NCI-H2227 (cell line): Measurements from ENCODE around the gene IL6ST.
"Not testable (repeated sequence)": the region's sequence is repeated elsewhere in the genome, so short reads cannot be mapped to it uniquely, and the experiment has no call there.

Source experiments
- DNase-seq: peaks from one replicate; lab custom pipeline; 2025; ENCODE audit not compliant: unreplicated experiment; lab: John Stamatoyannopoulos, UW

IL6ST gene

GRCh38 chr5:55966284-55966683 lies 28.5 kb downstream of the IL6ST start:
- no peak for DNase-seq

DNA sequence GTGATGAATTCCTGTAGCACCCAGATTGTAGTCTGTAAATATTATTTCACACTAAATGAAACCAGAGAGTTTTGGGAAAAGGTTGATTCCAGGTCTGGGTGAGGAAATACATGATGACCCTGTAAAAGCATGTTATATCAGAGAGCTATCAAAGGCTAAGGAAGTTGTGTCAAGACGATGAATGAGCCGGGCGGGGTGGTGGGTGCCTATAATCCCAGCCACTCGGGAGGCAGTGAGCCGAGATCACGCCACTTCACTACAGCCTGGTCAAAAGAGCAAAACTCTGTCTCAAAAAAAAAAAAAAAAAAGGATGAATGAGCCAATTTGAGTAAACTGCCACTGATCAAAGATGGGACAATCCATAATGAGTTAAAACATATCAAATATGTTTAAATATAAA lies 29.2 kb downstream of the IL6ST start:
- no peak for DNase-seq

- DNase-seq: no peak
Measured at GRCh38 chr5:55960779-55961178, 34.0 kb downstream of the IL6ST start.

DNA sequence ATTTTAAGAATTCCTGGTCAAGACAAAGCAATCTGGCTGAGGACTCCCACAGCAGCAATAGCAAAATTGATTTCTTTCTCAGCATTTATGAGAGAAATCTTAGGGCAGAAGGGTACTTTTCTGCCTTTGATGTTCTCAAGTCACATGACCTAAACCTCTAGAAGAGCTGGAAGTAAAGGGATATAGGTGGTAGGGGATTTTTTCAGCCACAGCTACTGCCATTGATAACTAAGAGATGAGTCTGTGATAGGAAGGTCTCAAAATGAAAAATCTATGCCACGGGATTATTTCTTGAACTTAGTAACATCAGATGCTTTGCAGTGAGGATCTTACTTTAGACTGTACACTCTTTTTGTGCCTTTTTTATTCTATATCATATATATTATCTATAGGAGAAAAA lies 35.6 kb downstream of the IL6ST start:
- DNase-seq: no peak

- DNase-seq: not testable (repeated sequence)
Measured at GRCh38 chr5:55941154-55941553, 53.6 kb downstream of the IL6ST start.

GRCh38 chr5:55937598-55937997 lies 57.2 kb downstream of the IL6ST start:
- DNase-seq: not testable (repeated sequence)

DNA sequence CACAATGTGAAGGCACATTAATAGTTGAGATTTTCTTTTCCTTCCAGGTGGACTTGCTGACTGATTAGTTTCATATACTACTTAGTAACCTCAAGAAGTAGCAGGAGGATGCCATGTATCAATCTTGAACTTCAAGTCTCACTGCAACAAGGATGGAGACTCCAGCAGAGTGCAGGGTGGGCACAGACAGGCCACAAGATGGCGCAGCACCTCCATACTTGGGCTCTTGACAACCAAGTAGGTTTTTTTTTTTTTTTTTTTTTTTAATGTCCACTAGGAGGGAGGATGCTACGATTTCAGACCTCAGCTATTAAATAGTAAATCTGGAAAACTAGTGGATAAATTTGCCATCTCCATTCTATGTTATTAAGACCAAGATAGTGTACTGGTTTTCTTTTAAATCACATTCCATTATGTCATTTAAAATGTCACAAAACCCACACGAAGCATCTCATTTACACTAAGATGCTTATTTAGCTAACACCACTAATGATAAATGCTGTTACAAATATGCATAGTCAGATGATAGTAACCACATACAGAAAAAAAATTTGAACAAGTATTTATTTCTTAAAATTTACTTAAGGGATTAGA lies 58.6 kb downstream of the IL6ST start:
- peak; percentile 76 for DNase-seq

DNA sequence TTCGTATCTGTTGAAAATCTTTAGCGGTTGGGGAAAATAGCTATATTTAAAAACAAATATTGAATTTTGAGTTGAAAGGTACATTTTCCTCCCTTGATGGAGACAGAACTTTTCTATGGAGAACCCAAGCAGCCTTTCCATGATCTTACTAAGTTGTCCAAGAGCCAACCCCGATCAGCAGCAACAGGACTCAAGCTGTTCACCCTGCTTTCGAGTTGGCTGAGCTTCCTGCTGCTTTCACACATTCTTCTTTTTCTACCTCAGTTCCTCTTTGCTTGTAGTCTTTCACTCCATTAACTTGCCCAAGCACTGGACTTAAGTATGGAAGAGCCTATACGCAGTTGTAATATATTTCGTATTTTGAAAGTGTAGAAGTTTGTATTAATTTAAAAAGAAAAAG lies 59.4 kb downstream of the IL6ST start:
- no peak for DNase-seq

DNA sequence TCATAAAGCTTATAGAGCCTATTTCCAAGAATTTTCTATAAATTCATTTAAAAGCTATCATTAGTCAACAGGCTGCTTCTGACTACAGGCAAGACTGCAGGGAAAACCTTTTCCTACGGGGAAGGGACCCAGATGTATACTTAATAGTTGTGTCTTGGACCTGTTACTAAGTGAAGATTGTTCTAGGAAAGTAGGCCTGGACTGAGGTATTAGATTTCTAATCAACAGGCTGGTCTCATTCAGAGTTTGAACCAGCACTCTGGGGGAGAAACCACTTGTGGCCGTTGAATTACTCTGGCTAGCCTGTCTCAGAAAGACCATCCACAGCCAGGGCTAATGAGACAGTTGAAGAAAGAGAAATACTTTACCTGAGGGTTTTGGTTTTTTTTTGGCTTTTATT lies 60.0 kb downstream of the IL6ST start:
- DNase-seq: no peak

DNA sequence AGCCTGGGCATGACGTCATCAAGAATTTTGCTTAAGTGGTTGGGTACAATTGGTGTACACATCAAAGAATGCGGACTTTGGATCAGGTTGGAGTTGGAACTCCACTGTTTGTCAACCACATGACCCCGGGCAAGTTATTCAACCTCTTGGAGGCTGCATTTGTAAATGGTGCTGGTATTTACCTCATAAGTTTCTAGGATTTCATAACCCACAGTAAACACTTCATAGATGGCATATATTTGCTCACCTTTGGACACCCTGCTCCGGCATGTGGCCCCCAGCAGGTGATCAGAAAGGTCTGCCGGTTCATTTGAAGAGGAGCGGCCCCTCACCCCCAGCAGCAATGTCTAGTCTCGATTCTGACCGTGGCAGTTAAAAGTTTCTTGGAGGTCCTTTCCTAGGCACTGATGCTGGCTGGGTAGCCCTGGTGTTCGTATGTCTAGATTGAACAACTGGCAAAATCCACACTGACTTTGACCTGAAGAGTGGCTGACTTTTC lies 60.6 kb downstream of the IL6ST start:
- DNase-seq: no peak

- DNase-seq: no peak
Measured at GRCh38 chr5:55933377-55934114, 61.2 kb downstream of the IL6ST start.

GRCh38 chr5:55932700-55933099 lies 62.1 kb downstream of the IL6ST start:
- DNase-seq: no peak

DNA sequence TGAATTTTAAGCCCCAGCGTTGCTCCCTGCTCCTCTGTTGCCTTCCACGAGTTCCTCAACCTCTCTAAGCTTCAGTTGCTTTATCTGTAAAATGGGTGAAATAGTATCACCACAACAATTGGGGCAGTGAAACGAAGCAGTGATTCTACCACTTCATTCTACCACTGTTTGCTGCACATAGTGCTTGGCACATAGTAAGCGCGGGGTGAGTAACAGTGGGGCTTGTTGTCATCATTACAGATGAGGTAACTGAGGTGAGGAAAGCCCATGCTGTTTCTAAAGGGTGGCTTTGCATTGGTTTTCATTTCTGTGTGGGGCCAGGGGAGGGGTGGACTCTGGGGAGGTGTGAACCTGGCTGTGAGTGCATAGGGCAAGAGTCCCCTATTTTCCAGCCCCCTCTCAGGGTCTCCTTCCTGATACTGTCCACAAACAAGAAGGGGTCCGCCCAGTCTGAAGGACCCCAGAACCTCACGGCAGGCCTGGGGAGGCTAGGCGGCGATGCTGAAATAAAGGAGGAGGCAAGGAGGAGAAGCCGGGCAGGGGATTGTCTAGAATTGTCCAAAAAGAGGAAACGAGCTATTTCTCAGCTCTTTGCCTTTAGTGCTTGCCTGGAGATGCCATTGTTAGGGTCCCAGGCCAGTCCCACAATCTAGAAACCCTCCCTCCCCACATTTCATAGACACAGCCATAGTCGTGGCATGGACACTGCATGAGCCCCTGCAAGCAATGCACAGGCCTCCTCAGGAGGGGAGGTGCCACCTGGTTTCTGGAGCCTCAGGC lies 65.6 kb downstream of the IL6ST start:
- DNase-seq: no peak

- DNase-seq: no peak
Measured at GRCh38 chr5:55927861-55928655, 66.7 kb downstream of the IL6ST start.

DNA sequence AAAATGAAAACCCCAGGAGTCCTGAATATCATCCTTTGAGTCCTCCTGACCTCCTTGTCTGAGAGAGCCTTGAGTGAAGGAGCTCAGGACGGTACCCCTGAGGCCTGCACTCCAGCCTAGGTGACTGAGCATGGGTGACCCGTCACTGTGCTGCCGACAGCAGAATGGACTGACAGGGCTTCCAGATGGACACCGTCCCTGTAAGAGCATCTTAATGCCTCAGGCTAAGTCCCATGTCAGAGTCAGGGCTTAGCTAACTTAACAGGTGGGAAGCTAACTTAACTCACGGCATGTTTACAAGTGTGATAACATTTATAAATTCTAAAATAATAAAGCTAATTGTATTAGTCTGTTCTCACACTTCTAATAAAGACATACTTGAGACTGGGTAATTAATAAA lies 68.3 kb downstream of the IL6ST start:
- no peak for DNase-seq

DNA sequence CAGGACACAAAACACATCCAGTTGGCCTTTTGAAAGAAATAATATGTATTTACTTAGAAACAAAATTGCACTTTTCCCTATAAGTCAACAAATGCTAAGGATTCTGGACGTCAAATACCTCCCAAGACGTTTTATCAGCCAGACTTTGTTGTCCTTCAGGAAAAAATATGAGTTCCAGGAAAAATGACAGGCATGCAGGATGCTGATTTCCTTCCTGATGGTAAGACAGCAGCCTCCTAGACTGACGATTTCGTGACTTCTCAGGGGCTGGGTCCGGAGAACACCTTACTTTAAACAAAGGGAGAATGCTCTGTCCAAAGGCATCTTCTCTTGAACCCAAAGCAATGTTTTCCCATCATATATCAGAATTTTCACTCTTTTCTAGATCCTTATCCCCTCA lies 69.1 kb downstream of the IL6ST start:
- no peak for DNase-seq

GRCh38 chr5:55925181-55925580 lies 69.6 kb downstream of the IL6ST start:
- DNase-seq: no peak

DNA sequence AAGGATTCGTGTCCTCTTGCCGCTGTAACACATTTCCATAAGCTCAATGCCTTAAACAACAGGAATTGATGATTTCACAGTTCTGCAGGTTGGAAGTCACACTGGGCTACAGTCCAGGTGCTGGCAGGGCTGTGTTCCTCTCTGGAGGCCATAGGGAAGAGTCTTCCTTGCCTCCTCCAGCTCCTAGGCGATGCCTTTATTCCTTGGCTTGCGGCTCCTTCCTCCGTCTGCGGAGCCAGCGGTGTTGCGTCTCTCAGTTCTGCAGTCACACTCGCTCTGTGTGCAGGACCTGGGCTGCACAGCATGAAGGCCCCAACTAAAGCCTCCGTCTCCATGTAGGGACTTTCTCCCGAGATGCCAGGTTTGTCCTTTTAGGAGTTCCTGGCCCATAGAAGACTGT lies 70.0 kb downstream of the IL6ST start:
- no peak for DNase-seq

GRCh38 chr5:55923865-55924500 lies 70.8 kb downstream of the IL6ST start:
- DNase-seq: no peak

- DNase-seq: no peak
Measured at GRCh38 chr5:55923177-55923771, 71.5 kb downstream of the IL6ST start.
